HEK293 (cell line): Measurements from ENCODE around the gene MSI1.
A peak's percentile ranks its signal among the peaks of the same experiment; 100 is the strongest.

Experiments
- CTCF ChIA-PET: fragments of 350-600 bp; formaldehyde crosslinking; extraction: SDS; loops from one replicate; lab custom pipeline; 2021; ENCODE audit warnings: antibody characterized with exemption; lab: Yijun Ruan, JAX
- POLR2A ChIA-PET: fragments of 300-600 bp; formaldehyde crosslinking; extraction: SDS; loops from one replicate; lab custom pipeline; 2020; ENCODE audit warnings: antibody characterized with exemption, inconsistent platforms; lab: Yijun Ruan, JAX
- H3K27ac ChIP-seq: fragments of 200-500 bp; sonication (Bioruptor generic); 2 replicates; pipeline ENCODE4 v1.5.1; 2014; ENCODE audit warnings: low read depth, low read length, control low read depth, inconsistent platforms; ENCODE audit errors: extremely low read depth
- H3K36me3 ChIP-seq, 2 experiments: fragments of 200-500 bp in 1 of 2; sonication (Bioruptor generic) in 1 of 2; 1 replicate in 1 of 2; 2 replicates in 1 of 2; pipeline ENCODE4 v1.5.1; 2014 to 2017; ENCODE audit warnings: inconsistent platforms in 2 of 2, low read length in 2 of 2; ENCODE audit not compliant: control insufficient read depth in 2 of 2, insufficient read depth in 1 of 2
- H3K4me1 ChIP-seq: fragments of 200-500 bp; sonication (Bioruptor generic); 2 replicates; pipeline ENCODE4 v1.5.1; 2014; ENCODE audit warnings: mild to moderate bottlenecking, low read length, inconsistent platforms; ENCODE audit not compliant: control insufficient read depth, insufficient read depth
- H3K4me3 ChIP-seq: 2 replicates; pipeline ENCODE4 v1.5.1; 2011; ENCODE audit warnings: low read depth, mild to moderate bottlenecking, control low read depth, low read length, moderate library complexity
- H3K9me3 ChIP-seq: fragments of 200-500 bp; sonication (Bioruptor generic); 2 replicates; pipeline ENCODE4 v1.5.1; 2014; ENCODE audit warnings: low read depth, low read length, inconsistent platforms; ENCODE audit not compliant: control insufficient read depth, insufficient read depth
- BCL6B ChIP-seq: fragments of 450-650 bp; formaldehyde crosslinking; IDR thresholded peaks from 2 replicates; pipeline ENCODE4 v1.5.1; 2017; ENCODE audit warnings: missing biosample characterization, missing genetic modification characterization
- GLIS1 ChIP-seq: fragments of 450-650 bp; formaldehyde crosslinking; IDR thresholded peaks from 2 replicates; pipeline ENCODE4 v1.5.1; 2016; ENCODE audit warnings: missing biosample characterization, missing genetic modification characterization
- GLIS2 ChIP-seq: fragments of 450-650 bp; formaldehyde crosslinking; IDR thresholded peaks from 2 replicates; pipeline ENCODE4 v1.5.1; 2016; ENCODE audit warnings: missing biosample characterization, missing genetic modification characterization
- SCRT1 ChIP-seq: fragments of 450-650 bp; formaldehyde crosslinking; IDR thresholded peaks from 2 replicates; pipeline ENCODE4 v1.5.1; 2016; ENCODE audit warnings: missing biosample characterization, missing genetic modification characterization, borderline replicate concordance
- SCRT2 ChIP-seq: fragments of 450-650 bp; formaldehyde crosslinking; IDR thresholded peaks from 2 replicates; pipeline ENCODE4 v1.5.1; 2016; ENCODE audit warnings: missing biosample characterization, missing genetic modification characterization
- ZBTB11 ChIP-seq: fragments of 450-650 bp; formaldehyde crosslinking; conservative IDR thresholded peaks from 2 replicates; pipeline ENCODE4 v1.5.1; 2016; ENCODE audit warnings: low read depth, missing biosample characterization, missing genetic modification characterization
- ZIC2 ChIP-seq: fragments of 450-650 bp; formaldehyde crosslinking; IDR thresholded peaks from 2 replicates; pipeline ENCODE4 v1.5.1; 2016; ENCODE audit warnings: missing biosample characterization, missing genetic modification characterization
- ZNF16 ChIP-seq: fragments of 450-650 bp; formaldehyde crosslinking; IDR thresholded peaks from 2 replicates; pipeline ENCODE4 v1.5.1; 2016; ENCODE audit warnings: low read depth, missing biosample characterization, missing genetic modification characterization
- ZNF510 ChIP-seq: fragments of 450-650 bp; formaldehyde crosslinking; IDR thresholded peaks from 2 replicates; pipeline ENCODE4 v1.5.1; 2018; ENCODE audit warnings: mild to moderate bottlenecking, missing genetic modification characterization, missing biosample characterization; ENCODE audit not compliant: insufficient replicate concordance
- ZNF701 ChIP-seq: fragments of 450-650 bp; formaldehyde crosslinking; IDR thresholded peaks from 2 replicates; pipeline ENCODE4 v1.5.1; 2016; ENCODE audit warnings: missing biosample characterization, missing genetic modification characterization
- ZNF704 ChIP-seq: fragments of 450-650 bp; formaldehyde crosslinking; IDR thresholded peaks from 2 replicates; pipeline ENCODE4 v1.5.1; 2016; ENCODE audit warnings: missing biosample characterization, missing genetic modification characterization
- ZSCAN18 ChIP-seq: fragments of 450-650 bp; formaldehyde crosslinking; IDR thresholded peaks from 2 replicates; pipeline ENCODE4 v1.5.1; 2016; ENCODE audit warnings: missing biosample characterization, missing genetic modification characterization

The MSI1 gene

GRCh38 chr12:120364487-120364886 lies 4.5 kb downstream of the MSI1 start (continued):
- TF ChIP-seq ZBTB11 (no peak), ZNF16 (no peak), ZNF701 (tag by site-specific recombination) (no peak), SCRT1 (tag by site-specific recombination) (no peak)
- TF ChIP-seq, all 188 proteins: peak for 0

- Histone ChIP-seq H3K36me3 (peaks cover 4 to 84% of the 10 kb centered on the region in 2 experiments), H3K4me1 (0 out of 2 replicates have a peak, but pooled peaks cover 2% of the 10 kb centered on the region), H3K27ac (no peak overlapping the region), H3K4me3 (no peak overlapping the region), H3K9me3 (no peaks in the 10 kb centered on the region)
- POLR2A ChIA-PET: no interaction called here
- TF ChIP-seq GLIS2 (tag by site-specific recombination): peak; percentile 56
- no peak for TF ChIP-seq ZNF704
- TF ChIP-seq GLIS1 (tag by site-specific recombination): peak; percentile 68
- CTCF ChIA-PET: no interaction called here
Measured at GRCh38 chr12:120363274-120363855, 5.6 kb downstream of the MSI1 start.

GRCh38 chr12:120362516-120363273 lies 6.3 kb downstream of the MSI1 start:
- no peak overlapping the region for H3K27ac ChIP-seq
- POLR2A ChIA-PET: no interaction called here
- TF ChIP-seq ZNF510 (tag by site-specific recombination) (no peak), ZSCAN18 (no peak), BCL6B (tag by site-specific recombination) (no peak), SCRT2 (tag by site-specific recombination) (no peak), ZIC2 (tag by site-specific recombination) (peak; percentile 67)
- H3K9me3 ChIP-seq: no peaks in the 10 kb centered on the region
- H3K36me3 ChIP-seq: peaks cover 4 to 91% of the 10 kb centered on the region in 2 experiments
- no peak overlapping the region for H3K4me3 ChIP-seq
- CTCF ChIA-PET: interaction anchor here (0.6 kb wide), 2 partner anchors 11 to 1489 kb away, joined by 4 to 5 read pairs; no protein-coding TSS in a partner anchor
- H3K4me1 ChIP-seq: 0 out of 2 replicates have a peak, but pooled peaks cover 2% of the 10 kb centered on the region
